ENCODE data around the gene TACR2.

TACR2 gene

DNA sequence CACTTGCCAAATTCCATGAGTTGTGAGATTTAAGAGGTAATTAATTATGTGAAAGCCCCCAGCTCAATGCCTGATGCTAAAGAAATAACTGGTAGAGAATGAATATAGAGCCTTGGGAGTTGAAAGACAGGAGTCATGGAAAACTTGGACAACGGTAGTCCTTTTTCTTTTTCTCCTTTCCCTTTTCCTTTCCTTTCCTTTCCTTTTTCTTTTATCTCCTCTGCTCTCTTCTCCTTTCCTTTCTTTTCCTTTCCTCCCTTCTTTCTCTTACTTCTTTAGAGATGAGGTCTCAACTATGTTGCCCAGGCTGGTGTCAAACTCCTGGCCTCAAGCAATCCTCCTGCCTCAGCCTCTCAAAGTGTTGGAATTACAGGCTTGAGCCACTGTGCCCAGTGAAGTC is 26.6 kb upstream of the TACR2 start:
- Histone ChIP-seq H3K27me3 (ENCODE audit: low read depth, low read length) (no peaks in the 10 kb centered on the region), H3K4me2 (ENCODE audit: low read length) (no peak overlapping the region), H3K79me2 (ENCODE audit: low read length) (no peaks in the 10 kb centered on the region), H3K36me3 (replicated peaks; ENCODE audit: low read depth, low read length) (no peaks in the 10 kb centered on the region), H3K4me3 (ENCODE audit: low read length) (no peak overlapping the region), H4K20me1 (ENCODE audit: insufficient read depth, low read length) (no peaks in the 10 kb centered on the region), H3K4me1 (ENCODE audit: low read length) (peaks cover 5% of the 10 kb centered on the region), H2AFZ (ENCODE audit: low read depth, low read length) (no peak overlapping the region), H3K27ac (ENCODE audit: low read length) (no peak overlapping the region), H3K9me3 (ENCODE audit: insufficient read depth, low read length) (no peaks in the 10 kb centered on the region), H3K9ac (ENCODE audit: low read length) (no peak overlapping the region)
- TF ChIP-seq EZH2phosphoT487 (IDR thresholded peaks at IDR 0.05; ENCODE audit: low read depth) = no peak
- TF ChIP-seq, protein P1, sequence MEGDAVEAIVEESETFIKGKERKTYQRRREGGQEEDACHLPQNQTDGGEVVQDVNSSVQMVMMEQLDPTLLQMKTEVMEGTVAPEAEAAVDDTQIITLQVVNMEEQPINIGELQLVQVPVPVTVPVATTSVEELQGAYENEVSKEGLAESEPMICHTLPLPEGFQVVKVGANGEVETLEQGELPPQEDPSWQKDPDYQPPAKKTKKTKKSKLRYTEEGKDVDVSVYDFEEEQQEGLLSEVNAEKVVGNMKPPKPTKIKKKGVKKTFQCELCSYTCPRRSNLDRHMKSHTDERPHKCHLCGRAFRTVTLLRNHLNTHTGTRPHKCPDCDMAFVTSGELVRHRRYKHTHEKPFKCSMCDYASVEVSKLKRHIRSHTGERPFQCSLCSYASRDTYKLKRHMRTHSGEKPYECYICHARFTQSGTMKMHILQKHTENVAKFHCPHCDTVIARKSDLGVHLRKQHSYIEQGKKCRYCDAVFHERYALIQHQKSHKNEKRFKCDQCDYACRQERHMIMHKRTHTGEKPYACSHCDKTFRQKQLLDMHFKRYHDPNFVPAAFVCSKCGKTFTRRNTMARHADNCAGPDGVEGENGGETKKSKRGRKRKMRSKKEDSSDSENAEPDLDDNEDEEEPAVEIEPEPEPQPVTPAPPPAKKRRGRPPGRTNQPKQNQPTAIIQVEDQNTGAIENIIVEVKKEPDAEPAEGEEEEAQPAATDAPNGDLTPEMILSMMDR (IDR thresholded peaks at IDR 0.05; ENCODE audit: low read depth, low read length) = no peak

DNA sequence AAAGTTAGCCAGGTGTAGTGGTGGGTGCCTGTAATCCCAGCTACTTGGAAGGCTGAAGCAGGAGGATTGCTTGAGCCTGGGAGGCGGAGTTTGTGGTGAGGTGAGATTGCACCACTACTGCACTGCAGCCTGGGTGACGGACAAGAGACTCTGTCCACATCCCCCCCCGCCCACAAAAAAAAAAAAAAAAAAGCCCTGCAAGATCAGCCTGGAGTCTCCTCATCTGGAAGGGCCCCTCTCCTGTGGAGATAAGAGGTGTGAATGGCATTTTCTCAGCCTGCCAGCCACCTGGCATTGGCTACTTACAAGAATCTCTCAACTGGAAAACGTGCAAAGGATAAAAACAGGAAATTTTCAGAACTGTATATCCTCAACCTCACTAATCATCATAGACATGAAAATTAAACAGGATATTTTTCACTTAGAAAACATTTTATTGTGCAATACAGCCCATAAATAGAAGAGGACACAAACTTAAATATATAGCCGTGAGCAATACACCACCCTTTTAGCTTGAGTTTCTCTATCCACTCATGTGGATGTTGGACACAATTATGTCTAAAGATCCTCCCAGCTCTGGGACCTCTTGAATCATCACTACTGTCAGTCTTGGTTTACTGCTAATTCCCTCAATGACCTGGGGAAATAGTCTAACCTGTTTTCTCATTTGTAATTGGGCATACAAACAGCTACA is 23.2 kb upstream of the TACR2 start:
- H4K20me1 ChIP-seq (ENCODE audit: insufficient read depth, low read length) = no peaks in the 10 kb centered on the region
- H3K9me3 ChIP-seq (ENCODE audit: insufficient read depth, low read length) = no peaks in the 10 kb centered on the region
- H3K27ac ChIP-seq (ENCODE audit: low read length) = no peak overlapping the region
- H3K27me3 ChIP-seq (ENCODE audit: low read depth, low read length) = no peaks in the 10 kb centered on the region
- H3K4me2 ChIP-seq (ENCODE audit: low read length) = no peak overlapping the region
- no peaks in the 10 kb centered on the region for H3K79me2 ChIP-seq (ENCODE audit: low read length)
- no peaks in the 10 kb centered on the region for H3K36me3 ChIP-seq (replicated peaks; ENCODE audit: low read depth, low read length)
- peaks cover 8% of the 10 kb centered on the region for H3K4me1 ChIP-seq (ENCODE audit: low read length)
- no peak overlapping the region for H3K4me3 ChIP-seq (ENCODE audit: low read length)
- H3K9ac ChIP-seq (ENCODE audit: low read length) = no peak overlapping the region
- TF ChIP-seq, protein P1 (IDR thresholded peaks at IDR 0.05; ENCODE audit: low read depth, low read length) = no peak
- no peak for TF ChIP-seq EZH2phosphoT487 (IDR thresholded peaks at IDR 0.05; ENCODE audit: low read depth)
- H2AFZ ChIP-seq (ENCODE audit: low read depth, low read length) = no peak overlapping the region

DNA sequence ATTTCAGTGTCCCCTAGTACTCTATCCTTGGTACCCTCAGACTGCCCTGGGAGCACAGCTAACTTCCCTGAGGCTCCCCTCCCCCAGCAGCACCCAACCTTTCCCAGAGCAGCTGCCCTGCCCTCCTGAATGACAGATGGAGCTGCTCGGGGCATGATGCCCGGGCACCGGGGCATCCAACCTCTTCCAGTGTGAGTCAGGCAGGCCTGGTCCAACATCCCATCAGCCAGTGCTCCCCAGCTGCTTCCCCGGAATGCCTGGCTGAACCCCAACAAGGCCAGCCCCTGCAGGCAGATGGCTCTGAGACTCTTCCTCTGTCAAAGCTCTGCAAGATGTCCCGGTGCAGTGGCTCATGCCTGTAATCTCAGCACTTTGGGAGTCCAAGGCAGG is 22.6 kb upstream of the TACR2 start:
- Histone ChIP-seq H3K4me1 (ENCODE audit: low read length) (peaks cover 8% of the 10 kb centered on the region), H3K79me2 (ENCODE audit: low read length) (no peaks in the 10 kb centered on the region), H2AFZ (ENCODE audit: low read depth, low read length) (no peak overlapping the region), H3K4me2 (ENCODE audit: low read length) (no peak overlapping the region), H3K4me3 (ENCODE audit: low read length) (no peak overlapping the region), H3K27ac (ENCODE audit: low read length) (no peak overlapping the region), H3K27me3 (ENCODE audit: low read depth, low read length) (no peaks in the 10 kb centered on the region), H3K36me3 (replicated peaks; ENCODE audit: low read depth, low read length) (no peaks in the 10 kb centered on the region), H3K9ac (ENCODE audit: low read length) (no peak overlapping the region), H3K9me3 (ENCODE audit: insufficient read depth, low read length) (no peaks in the 10 kb centered on the region), H4K20me1 (ENCODE audit: insufficient read depth, low read length) (no peaks in the 10 kb centered on the region)
- TF ChIP-seq, protein P1 (IDR thresholded peaks at IDR 0.05; ENCODE audit: low read depth, low read length) = no peak
- TF ChIP-seq EZH2phosphoT487 (IDR thresholded peaks at IDR 0.05; ENCODE audit: low read depth) = no peak

DNA sequence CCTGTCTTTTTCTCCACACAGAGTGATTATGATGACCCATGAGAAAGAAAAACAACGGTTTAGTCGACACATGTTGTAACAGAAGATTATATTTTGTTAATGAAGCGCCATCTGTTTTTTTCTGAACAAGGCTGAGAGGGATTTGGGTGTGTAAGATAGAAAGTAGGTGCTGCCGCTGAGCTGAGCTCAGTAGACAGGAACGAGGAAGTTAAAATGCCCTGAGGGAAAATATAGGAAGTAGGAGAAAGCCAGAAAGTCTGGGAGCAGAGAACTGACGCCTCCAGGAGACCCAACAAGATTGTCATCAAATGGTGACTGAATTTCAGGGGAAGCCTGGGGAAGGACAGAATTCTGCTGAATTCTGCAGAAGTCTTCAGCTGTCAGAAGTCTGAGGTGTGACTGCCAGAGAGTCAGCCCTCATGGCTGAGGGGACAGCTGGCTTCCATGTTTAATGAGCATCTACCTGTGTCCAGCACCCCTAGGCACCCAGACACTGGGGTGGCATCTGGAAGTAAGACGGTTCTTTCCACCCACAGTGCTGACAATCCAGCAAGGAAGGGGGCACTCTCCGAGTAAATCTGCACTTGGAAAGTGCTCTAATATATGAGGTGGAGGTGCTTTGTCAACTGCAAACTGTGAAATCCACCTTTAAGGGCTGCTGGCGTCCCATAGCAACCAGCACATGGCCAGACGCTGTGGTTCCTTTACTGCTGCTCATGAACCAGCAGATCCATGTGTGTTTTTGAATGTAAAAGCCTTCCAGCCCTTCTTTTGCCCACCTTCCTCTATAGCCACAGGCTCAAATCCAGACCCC is 22.0 kb upstream of the TACR2 start:
- Histone ChIP-seq H3K27ac (ENCODE audit: low read length) (no peak overlapping the region), H3K4me2 (ENCODE audit: low read length) (peak overlapping the region; percentile 37)
- TF ChIP-seq, protein P1 (IDR thresholded peaks at IDR 0.05; ENCODE audit: low read depth, low read length) = no peak
- no peak for TF ChIP-seq EZH2phosphoT487 (IDR thresholded peaks at IDR 0.05; ENCODE audit: low read depth)

More for the DNA sequence above, 22.0 kb upstream of the TACR2 start:
- Histone ChIP-seq H3K4me3 (ENCODE audit: low read length) (no peak overlapping the region), H3K79me2 (ENCODE audit: low read length) (no peaks in the 10 kb centered on the region), H3K36me3 (replicated peaks; ENCODE audit: low read depth, low read length) (no peaks in the 10 kb centered on the region), H4K20me1 (ENCODE audit: insufficient read depth, low read length) (no peaks in the 10 kb centered on the region), H3K9me3 (ENCODE audit: insufficient read depth, low read length) (no peaks in the 10 kb centered on the region), H3K9ac (ENCODE audit: low read length) (no peak overlapping the region), H2AFZ (ENCODE audit: low read depth, low read length) (no peak overlapping the region), H3K27me3 (ENCODE audit: low read depth, low read length) (no peaks in the 10 kb centered on the region), H3K4me1 (ENCODE audit: low read length) (peaks cover 8% of the 10 kb centered on the region)
